Neural cell (in vitro differentiated cells): ENCODE measurements around the gene LPAR5.

Experiments used
- CTCF ChIP-seq: fragments of 450-650 bp; IDR thresholded peaks from 2 replicates; pipeline ENCODE4 v1.5.1; 2014; ENCODE audit warnings: antibody characterized with exemption, mild to moderate bottlenecking, moderate library complexity; ENCODE audit not compliant: poor library complexity, severe bottlenecking
- EP300 ChIP-seq: fragments of 450-650 bp; conservative IDR thresholded peaks from 2 replicates; pipeline ENCODE4 v1.6.1; 2014; ENCODE audit warnings: antibody characterized with exemption, mild to moderate bottlenecking, moderate library complexity; ENCODE audit not compliant: poor library complexity, severe bottlenecking
- EZH2 ChIP-seq: fragments of 200-600, 300-800 bp; shearing (Covaris generic), sonication (generic); IDR thresholded peaks from 2 replicates; pipeline ENCODE4 v1.6.1; 2014; ENCODE audit warnings: antibody characterized with exemption, low read length, borderline replicate concordance, mild to moderate bottlenecking; ENCODE audit not compliant: insufficient read depth, poor library complexity, severe bottlenecking
- SMC3 ChIP-seq: fragments of 450-650 bp; conservative IDR thresholded peaks from 2 replicates; pipeline ENCODE4 v1.6.1; 2014; ENCODE audit warnings: antibody characterized with exemption, mild to moderate bottlenecking, moderate library complexity; ENCODE audit not compliant: poor library complexity

GRCh38 chr12:6638305-6638704, 2.5 kb upstream of the LPAR5 start:
- no peak for TF ChIP-seq EP300
- TF ChIP-seq CTCF: no peak
- no peak for TF ChIP-seq EZH2
- no peak for TF ChIP-seq SMC3
